ENCODE results near the gene NSD2.
"Not testable (repeated sequence)": the region's sequence is repeated elsewhere in the genome, so short reads cannot be mapped to it uniquely, and the experiment has no call there.

Gene NSD2

DNA sequence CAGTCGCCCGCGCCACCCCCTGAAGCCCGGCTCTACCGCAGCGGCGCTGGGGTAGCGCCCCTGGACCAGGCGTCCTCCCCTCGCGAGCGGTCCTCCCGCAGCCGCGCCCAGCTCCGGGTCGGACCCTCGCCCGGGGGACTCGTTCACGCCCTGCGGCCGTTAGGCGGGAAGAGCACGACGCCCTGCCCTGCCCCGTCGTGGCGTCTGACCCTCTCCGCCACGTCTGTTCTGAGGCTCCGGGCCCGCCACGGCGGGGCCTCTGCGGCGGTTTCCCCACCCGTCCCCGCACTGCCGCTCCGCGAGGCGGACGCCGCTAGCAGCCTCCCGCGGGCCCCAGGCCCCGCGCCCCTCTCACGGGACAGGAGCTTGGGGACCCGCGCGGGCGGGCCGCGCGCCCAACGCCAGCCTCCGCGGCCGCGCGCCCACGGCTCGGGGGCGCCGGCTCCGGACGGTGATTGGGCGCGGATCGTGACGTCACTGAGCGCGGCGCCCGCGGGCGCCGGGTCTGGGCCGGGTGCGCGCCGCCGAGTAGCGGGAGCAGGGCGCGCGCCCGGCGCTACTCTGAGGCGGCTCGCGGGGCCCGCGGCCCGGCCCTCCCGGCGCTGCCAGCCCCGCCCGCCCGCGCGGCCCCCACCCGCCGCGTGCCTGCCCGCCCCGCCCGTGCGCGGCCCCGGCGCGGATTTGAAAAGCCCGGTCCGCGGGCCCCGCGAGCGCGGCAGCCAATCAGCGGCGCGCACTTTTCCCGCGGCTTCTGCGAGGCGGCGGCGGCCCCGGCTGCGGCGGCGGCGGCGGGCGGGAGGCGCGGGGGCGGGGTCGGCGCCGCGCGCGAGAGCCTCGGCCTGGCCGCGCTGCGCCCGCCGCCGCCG, at the start of gene NSD2:
TSS of gene NSD2 (plus strand) at position 816 of the 866 bp plus-strand sequence. CDS start 29,262 bp downstream, outside the sequence.
- DNase-seq = peak; percentile 89

GRCh38 chr4:1821679-1822567, 49.3 kb upstream of the NSD2 start:
- DNase-seq = no peak

DNA sequence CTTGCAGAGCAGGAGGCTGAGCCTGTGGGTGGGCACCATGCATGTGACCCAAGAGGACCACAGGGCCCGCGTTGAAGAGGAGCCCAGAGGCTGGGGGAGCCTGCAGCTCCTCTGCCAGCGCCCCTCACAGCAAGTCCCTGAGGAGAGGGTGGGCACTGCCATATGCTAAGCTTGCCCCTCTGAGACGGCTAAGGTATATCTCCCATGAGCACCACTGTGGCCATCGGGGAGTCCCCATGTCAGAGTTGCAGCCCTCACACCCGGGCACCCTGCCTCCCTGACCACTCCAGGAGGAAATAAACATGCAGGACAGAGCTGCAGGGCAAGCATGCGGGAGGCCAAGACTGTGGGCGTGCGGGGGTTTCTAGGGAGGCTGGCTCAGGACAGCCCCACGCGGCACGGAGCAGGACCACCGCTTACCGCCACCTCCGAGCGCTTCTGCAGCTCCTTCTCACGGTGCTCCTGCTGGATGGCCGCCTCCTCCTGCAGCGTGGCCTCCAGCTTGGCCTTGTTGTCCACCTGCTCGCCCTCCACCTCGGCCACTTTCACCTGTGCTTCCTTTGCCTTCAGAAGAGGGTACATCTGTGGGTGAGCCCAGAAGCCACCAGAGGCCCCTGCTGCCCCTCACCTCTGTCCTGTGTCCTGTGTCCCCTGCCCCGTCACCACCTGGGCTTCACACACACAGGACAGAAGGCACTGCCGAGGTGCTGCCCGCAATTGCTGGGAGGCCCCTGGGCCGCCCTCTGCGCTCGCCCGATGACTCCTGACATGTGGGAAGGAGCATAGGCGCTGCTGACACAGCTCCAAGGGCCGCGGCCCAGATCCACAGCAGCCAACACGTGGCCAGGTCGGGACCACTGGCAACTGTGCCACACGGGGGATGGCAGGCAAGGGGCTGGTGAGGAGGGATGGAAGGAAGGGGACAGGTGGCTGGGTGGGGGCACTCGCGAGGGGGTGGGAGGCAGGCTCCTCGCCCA, 48.3 kb upstream of the NSD2 start:
- DNase-seq = no peak

GRCh38 chr4:1823545-1823932, 47.7 kb upstream of the NSD2 start:
- DNase-seq = no peak

- no peak for DNase-seq
These were observed 46.4 kb upstream of the NSD2 start for GRCh38 chr4:1824746-1825145.

GRCh38 chr4:1825326-1825725, 45.9 kb upstream of the NSD2 start:
- DNase-seq = no peak

GRCh38 chr4:1826531-1827350, 44.5 kb upstream of the NSD2 start:
- no peak for DNase-seq

- DNase-seq = no peak
These were observed 41.0 kb upstream of the NSD2 start for GRCh38 chr4:1830234-1830633.

GRCh38 chr4:1830642-1831228, 40.5 kb upstream of the NSD2 start:
- no peak for DNase-seq

DNA sequence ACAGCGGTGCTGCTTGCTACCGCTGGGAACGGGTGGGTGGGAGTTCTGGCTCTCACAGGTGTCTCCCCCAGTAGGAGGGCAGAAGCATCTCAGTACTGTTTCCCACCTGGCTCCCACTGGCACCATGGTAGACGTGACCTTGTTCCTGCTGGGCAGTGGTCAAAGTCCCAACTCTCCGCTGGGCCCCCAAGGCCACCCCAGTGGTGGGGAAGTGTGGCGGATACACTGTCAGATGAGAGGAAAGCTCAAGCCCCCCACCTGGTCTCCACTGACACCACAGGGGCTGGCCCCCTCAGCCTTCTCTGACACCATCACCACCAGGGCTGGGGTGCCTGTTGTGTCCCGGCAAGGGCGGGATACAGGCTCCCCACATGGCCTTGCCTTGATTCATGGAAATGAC, 39.9 kb upstream of the NSD2 start:
- DNase-seq = no peak

- DNase-seq = no peak
These were observed 38.5 kb upstream of the NSD2 start for GRCh38 chr4:1832690-1833089.

GRCh38 chr4:1833307-1834046, 37.7 kb upstream of the NSD2 start:
- DNase-seq = no peak

GRCh38 chr4:1834047-1834775, 37.0 kb upstream of the NSD2 start:
- DNase-seq = no peak

GRCh38 chr4:1835836-1836235, 35.4 kb upstream of the NSD2 start:
- not testable (repeated sequence) for DNase-seq

GRCh38 chr4:1836650-1837049, 34.5 kb upstream of the NSD2 start:
- no peak for DNase-seq

GRCh38 chr4:1837069-1837468, 34.1 kb upstream of the NSD2 start:
- DNase-seq = no peak

- DNase-seq = no peak
These were observed 31.9 kb upstream of the NSD2 start for GRCh38 chr4:1839282-1839681.

GRCh38 chr4:1841201-1841886, 29.8 kb upstream of the NSD2 start:
- DNase-seq = no peak

GRCh38 chr4:1841887-1842210, 29.3 kb upstream of the NSD2 start:
- DNase-seq = no peak

All from inflammatory macrophage treated with lipopolysaccharide for 4 hours (primary cell).